Pancreas (tissue), 10 donors: ENCODE results near the gene CAMK2B. TPM values are rescaled to one million over a fixed set of nuclear protein-coding genes. Genes with fewer than 3 reads are reported as not detected.

Experiments
- ATAC-seq, 4 donors: fragments of 200-7000 bp; cut with Tn5 transposase; one replicate each; pipeline versions ENCODE4 v1.8.0 to v1.9.1; 2020; ENCODE audit warnings: mild to moderate bottlenecking in 4 of 4, moderate library complexity in 4 of 4
- DNase-seq, 6 donors: peaks; one replicate each; pipeline ENCODE4 v3.0.0-alpha.2; 2020
- FAIRE-seq: peaks from 2 replicates; lab custom pipeline; 2012; peaks lifted over from hg19 to GRCh38; lab: Jason Lieb, UNC
- H3K27ac ChIP-seq, 4 donors: fragments of 200-600 bp; sonication (generic); 1 replicate in 3 of 4; 2 replicates in 1 of 4; pipeline versions ENCODE4 v1.5.0 to v1.8.0; 2020
- H3K27me3 ChIP-seq, 4 donors: fragments of 200-600 bp; one replicate each; pipeline ENCODE4 v1.8.0; 2021
- H3K36me3 ChIP-seq, 3 donors: fragments of 200-600 bp; sonication (generic) in 1 of 3; one replicate each; pipeline versions ENCODE4 v1.5.0 to v1.8.0; 2020 to 2021
- H3K4me1 ChIP-seq, 3 donors: fragments of 200-600 bp; one replicate each; pipeline ENCODE4 v1.8.0; 2021
- H3K4me3 ChIP-seq, 4 donors: fragments of 200-600 bp; sonication (generic) in 2 of 4; one replicate each; pipeline versions ENCODE4 v1.5.0 to v1.8.0; 2020 to 2021
- H3K9me3 ChIP-seq, 4 donors: fragments of 200-600 bp; one replicate each; pipeline ENCODE4 v1.8.0; 2021
- WGBS, 2 donors: extraction: QIAGEN DNeasy Blood & Tissue Kit; methylation state at CpG; one replicate each; pipeline ENCODE4 v1.1.7; 2013; 5-methylcytosine and 5-hydroxymethylcytosine counted together
- intact Hi-C, 3 donors: fragments of 100-400 bp; cut with DNase I; formaldehyde crosslinking; loops; one replicate each; pipeline versions ENCODE4 v1.11.1 to v1.14.2; 2022
- polyA plus RNA-seq, 2 donors: library from polyadenylated mRNA; stranded (reverse); fragments of 200-250 nt; gene quantifications; one replicate each; pipeline ENCODE4 v1.2.3, GENCODE V29; 2013
- total RNA-seq, 6 donors: library from RNA; stranded (reverse); fragmentation: NEBNext Ultra II Directional in 4 of 6; extraction: Animal tissue kit (Norgen Biotek cat#: 25700) in 4 of 6; gene quantifications; one replicate each; pipeline versions ENCODE4 v1.2.1 to v1.2.4, GENCODE V29; 2021 to 2023
- TF ChIP-seq, protein P1 (sequence below), 4 donors: fragments of 200-600 bp; sonication (generic) in 3 of 4; IDR thresholded peaks; one replicate each; pipeline versions ENCODE4 v1.5.0 to v1.8.0; 2021; ENCODE audit warnings: antibody characterized with exemption in 4 of 4
- donor health status: healthy with polysubstance abuse.
- donor health status: DM: no; HTN: no; CAD: no; lungs with moderate emphysema.
- donor health status: DM: no; HTN: no; CAD: no.
- donor health status: control.
- donor health status: control.
- donor health status: Bipolar disorder and iron deficiency.
- donor health status: DM: yes; HTN: yes; CAD: no.
- donor health status: DM: no; HTN: no; CAD: no.
- donor health status: DM: no; HTN: no; CAD: no.
- donor health status: DM: yes; HTN: yes; CAD: no.

CAMK2B gene
- total and polyA plus RNA-seq, 8 donors, result 0.83 to 34.0 (median 2.0) TPM

DNA sequence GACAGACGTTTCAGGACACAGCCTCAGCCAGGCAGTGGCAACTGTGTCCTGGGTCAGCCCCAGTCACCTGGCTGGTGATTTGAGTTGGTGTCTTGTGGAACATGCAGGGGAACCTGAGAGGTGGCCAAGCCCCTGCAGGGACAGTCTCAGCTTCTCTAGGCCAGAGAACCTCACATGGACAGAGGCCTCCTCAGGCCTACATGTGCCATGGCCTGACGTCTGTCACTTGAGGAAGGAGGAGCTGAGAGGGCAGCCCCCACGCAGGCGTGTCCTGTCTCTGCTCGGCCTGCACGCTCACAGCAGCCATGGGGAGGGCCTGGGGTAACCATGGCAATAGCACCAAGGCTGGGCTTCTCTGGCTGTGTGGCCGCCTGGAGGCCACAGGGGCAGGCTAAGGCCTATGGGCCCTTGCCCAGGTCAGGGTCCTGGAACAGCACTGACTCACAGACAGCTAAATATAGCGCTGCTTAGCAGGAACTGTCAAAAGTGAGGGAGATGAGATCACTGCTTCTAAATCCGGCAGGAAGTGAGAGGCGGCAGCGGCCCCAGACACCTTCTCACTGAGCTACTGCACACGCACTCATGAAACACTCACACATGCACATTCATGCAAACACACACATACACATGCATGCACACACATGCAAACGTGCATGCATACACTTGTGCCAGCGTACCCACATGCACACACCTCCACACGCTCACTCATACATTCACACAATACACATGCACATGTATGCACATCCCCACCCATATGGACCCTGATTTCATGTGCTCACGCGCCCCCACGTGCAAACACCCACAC, 67.6 kb downstream of the CAMK2B start:
- H3K4me1 ChIP-seq, result peaks cover 0 to 3% (median 0%) of the 10 kb centered on the region in 3 donors
- no peak overlapping the region for H3K4me3 ChIP-seq
- intact Hi-C loops, result no loop called here
- H3K27ac ChIP-seq, result peak overlapping the region in 1 of 4 donors; percentile 8
- H3K9me3 ChIP-seq, result no peaks in the 10 kb centered on the region
- DNase-seq (peak in 3 of 6 donors; percentile 16 to 36 (median 24)), ATAC-seq (peak in 3 of 4 donors; percentile 75 to 85 (median 84)), FAIRE-seq (no peak)
- WGBS, 2 donors, result 63 to 76% methylated on average over 18 of the region's 18 CpGs
- no peaks in the 10 kb centered on the region for H3K36me3 ChIP-seq
- H3K27me3 ChIP-seq, result no peaks in the 10 kb centered on the region
- TF ChIP-seq, protein P1, sequence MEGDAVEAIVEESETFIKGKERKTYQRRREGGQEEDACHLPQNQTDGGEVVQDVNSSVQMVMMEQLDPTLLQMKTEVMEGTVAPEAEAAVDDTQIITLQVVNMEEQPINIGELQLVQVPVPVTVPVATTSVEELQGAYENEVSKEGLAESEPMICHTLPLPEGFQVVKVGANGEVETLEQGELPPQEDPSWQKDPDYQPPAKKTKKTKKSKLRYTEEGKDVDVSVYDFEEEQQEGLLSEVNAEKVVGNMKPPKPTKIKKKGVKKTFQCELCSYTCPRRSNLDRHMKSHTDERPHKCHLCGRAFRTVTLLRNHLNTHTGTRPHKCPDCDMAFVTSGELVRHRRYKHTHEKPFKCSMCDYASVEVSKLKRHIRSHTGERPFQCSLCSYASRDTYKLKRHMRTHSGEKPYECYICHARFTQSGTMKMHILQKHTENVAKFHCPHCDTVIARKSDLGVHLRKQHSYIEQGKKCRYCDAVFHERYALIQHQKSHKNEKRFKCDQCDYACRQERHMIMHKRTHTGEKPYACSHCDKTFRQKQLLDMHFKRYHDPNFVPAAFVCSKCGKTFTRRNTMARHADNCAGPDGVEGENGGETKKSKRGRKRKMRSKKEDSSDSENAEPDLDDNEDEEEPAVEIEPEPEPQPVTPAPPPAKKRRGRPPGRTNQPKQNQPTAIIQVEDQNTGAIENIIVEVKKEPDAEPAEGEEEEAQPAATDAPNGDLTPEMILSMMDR (IDR thresholded peaks at IDR 0.05), result no peak

DNA sequence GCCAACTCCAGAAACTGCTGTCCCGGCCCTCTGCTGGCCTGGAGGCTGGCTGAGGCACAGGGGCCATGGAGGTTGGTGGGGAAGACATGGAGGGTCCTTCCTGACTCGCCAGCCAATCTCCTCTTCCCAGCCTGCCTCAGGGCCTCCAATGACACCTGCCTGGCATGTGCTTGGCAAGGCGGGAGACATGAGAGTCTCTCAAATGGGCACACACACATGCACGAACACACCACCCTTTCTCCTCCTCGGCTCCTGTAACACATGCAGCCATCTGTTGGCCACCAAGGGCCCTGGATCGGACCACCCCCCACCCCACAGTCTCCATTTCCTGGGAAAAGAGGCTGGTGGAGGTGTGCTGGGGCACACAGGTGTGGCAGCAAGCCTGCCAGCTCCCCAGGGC, 68.2 kb downstream of the CAMK2B start:
- 88 to 97% methylated on average over 6 of the region's 6 CpGs for WGBS, 2 donors
- H3K27ac ChIP-seq, result peak overlapping the region in 1 of 4 donors; percentile 8
- FAIRE-seq, result no peak

DNA sequence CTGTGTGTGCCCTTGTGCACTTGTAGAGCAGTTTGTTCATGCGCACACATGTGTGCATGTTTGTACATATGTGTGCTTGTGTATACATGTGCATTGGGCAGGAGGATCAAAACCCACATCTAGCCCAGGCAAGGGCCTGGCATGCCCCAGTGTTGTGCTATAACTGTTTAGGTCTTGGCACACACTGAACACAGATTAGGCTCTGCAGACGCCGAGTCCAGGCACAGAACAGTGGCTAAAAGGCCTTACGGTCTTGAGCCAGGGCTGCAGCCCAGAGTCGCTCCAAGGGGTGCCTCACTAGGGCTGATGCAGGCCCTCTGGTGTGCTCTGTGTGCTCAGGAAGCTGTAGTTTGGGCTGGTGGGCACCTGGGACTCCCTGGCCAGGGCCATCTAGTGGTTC, 68.9 kb downstream of the CAMK2B start:
- H3K27ac ChIP-seq, result no peak overlapping the region
- DNase-seq (no peak), FAIRE-seq (no peak), ATAC-seq (no peak)
- peaks cover 0 to 3% (median 0%) of the 10 kb centered on the region in 3 donors for H3K4me1 ChIP-seq
- no peaks in the 10 kb centered on the region for H3K9me3 ChIP-seq
- intact Hi-C loops, result no loop called here
- H3K36me3 ChIP-seq, result no peaks in the 10 kb centered on the region
- H3K27me3 ChIP-seq, result no peaks in the 10 kb centered on the region
- TF ChIP-seq, protein P1 (IDR thresholded peaks at IDR 0.05), result no peak
- no peak overlapping the region for H3K4me3 ChIP-seq
- WGBS, 2 donors, result 83 to 95% methylated on average over 5 of the region's 5 CpGs

More for the DNA sequence above, 68.2 kb downstream of the CAMK2B start:
- Histone ChIP-seq H3K4me3 (no peak overlapping the region), H3K4me1 (peaks cover 0 to 3% (median 0%) of the 10 kb centered on the region in 3 donors), H3K36me3 (no peaks in the 10 kb centered on the region), H3K9me3 (no peaks in the 10 kb centered on the region), H3K27me3 (no peaks in the 10 kb centered on the region)
- intact Hi-C loops, result no loop called here
- DNase-seq (no peak), ATAC-seq (no peak)
- TF ChIP-seq, protein P1 (IDR thresholded peaks at IDR 0.05), result no peak

DNA sequence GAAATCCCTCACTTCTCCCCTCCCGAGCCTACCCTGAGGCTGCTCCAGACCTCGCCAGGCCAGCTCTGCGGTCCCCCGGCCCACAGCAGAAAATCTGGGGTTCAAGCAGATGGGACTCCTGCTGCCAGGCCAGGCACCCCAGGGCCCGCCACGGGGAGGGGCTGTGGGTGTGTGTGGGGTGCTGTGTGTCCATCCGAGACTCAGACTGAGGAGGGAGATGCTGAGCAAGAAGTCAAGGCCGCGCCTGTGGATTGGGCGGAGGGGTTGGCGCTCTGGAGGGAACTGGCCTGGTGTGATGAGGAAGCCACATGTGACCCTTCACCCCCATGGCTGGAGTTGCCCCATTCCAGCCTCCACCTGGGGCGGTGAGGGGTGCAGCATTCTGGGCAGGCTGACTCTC, 73.5 kb downstream of the CAMK2B start:
- no peaks in the 10 kb centered on the region for H3K9me3 ChIP-seq
- no peak for ATAC-seq
- no peak overlapping the region for H3K27ac ChIP-seq
- H3K4me3 ChIP-seq, result no peak overlapping the region
- 80 to 87% methylated on average over 12 of the region's 12 CpGs for WGBS, 2 donors
- H3K27me3 ChIP-seq, result no peaks in the 10 kb centered on the region
- no peak for DNase-seq
- no peaks in the 10 kb centered on the region for H3K36me3 ChIP-seq
- no peak for FAIRE-seq
- intact Hi-C loops, result no loop called here
- H3K4me1 ChIP-seq, result no peaks in the 10 kb centered on the region
- TF ChIP-seq, protein P1 (IDR thresholded peaks at IDR 0.05), result no peak

DNA sequence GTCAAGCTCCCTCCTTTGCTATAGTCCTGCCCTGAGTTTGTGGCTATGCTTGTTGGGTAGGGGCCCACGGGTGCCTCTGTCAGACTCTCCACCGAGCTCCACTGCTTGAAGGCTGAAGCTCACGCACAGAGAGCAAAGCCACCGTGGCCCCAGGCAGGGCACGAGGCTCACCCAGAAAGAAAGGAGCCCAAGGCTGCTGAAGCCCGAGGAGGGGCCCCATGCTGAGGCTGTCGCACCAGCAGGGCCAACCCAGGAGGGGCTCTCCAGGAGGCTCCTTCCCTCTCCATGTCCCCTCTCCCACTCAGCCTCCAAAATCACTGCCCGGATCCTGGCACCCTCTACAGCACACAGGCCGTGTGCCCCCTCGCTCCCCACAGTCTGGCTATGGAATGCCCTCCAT, 74.1 kb downstream of the CAMK2B start:
- Histone ChIP-seq H3K4me1 (no peaks in the 10 kb centered on the region), H3K27me3 (no peaks in the 10 kb centered on the region), H3K27ac (no peak overlapping the region), H3K36me3 (no peaks in the 10 kb centered on the region), H3K9me3 (no peaks in the 10 kb centered on the region), H3K4me3 (no peak overlapping the region)
- FAIRE-seq (no peak), DNase-seq (no peak), ATAC-seq (no peak)
- TF ChIP-seq, protein P1 (IDR thresholded peaks at IDR 0.05), result no peak
- intact Hi-C loops, result no loop called here
- 80 to 81% methylated on average over 10 of the region's 10 CpGs for WGBS, 2 donors
